Keratinocyte (primary cell): ENCODE results near the gene CAPN5.

ENCODE experiments used
- CTCF ChIP-seq, 3 experiments: IDR thresholded peaks in 1 of 3; conservative IDR thresholded peaks in 1 of 3; optimal IDR thresholded peaks in 1 of 3; 2 replicates in 2 of 3; 3 replicates in 1 of 3; pipeline versions ENCODE3 to v1.5.1; 2011; ENCODE audit warnings: low read length in 3 of 3, mild to moderate bottlenecking in 3 of 3, moderate library complexity in 2 of 3, control low read depth in 1 of 3, inconsistent platforms in 1 of 3; ENCODE audit not compliant: insufficient read depth in 2 of 3; ENCODE audit errors: extremely low read depth in 1 of 3
- EZH2 ChIP-seq: IDR thresholded peaks from one replicate; pipeline ENCODE4 v1.6.1; 2012; ENCODE audit warnings: inconsistent platforms, mild to moderate bottlenecking, low read length, moderate library complexity

- TF ChIP-seq CTCF (optimal IDR thresholded peaks at IDR 0.05 in 1 of 3, IDR thresholded peaks at IDR 0.05 in 1 of 3, conservative IDR thresholded peaks at IDR 0.05 in 1 of 3; ENCODE audit: extremely low read depth in 1 of 3, insufficient read depth in 2 of 3, low read length in 3 of 3) (no peak), EZH2 (no peak)
Measured at GRCh38 chr11:77114089-77114463, 47.3 kb downstream of the CAPN5 start.
